Cardiac fibroblast (primary cell): ENCODE results near the gene NOL4L.
A peak's percentile ranks its signal among the peaks of the same experiment; 100 is the strongest.

Experiments used
- DNase-seq, 2 donors: peaks; one replicate each; pipeline versions ENCODE4 v3.0.0 to v3.0.0-alpha.2; 2010; ENCODE audit warnings: low read depth in 2 of 2
- H3K4me3 ChIP-seq, 2 donors: replicated peaks in 1 of 2; 1 replicate in 1 of 2; 2 replicates in 1 of 2; pipeline ENCODE4 v1.5.1; 2011; ENCODE audit warnings: low read depth in 2 of 2, low read length in 2 of 2, mild to moderate bottlenecking in 2 of 2, moderate library complexity in 1 of 2
- TF ChIP-seq, protein P1 (sequence below): IDR thresholded peaks from one replicate; pipeline ENCODE4 v1.5.1; 2011; ENCODE audit warnings: low read depth, mild to moderate bottlenecking, low read length, inconsistent platforms

The NOL4L gene

DNA sequence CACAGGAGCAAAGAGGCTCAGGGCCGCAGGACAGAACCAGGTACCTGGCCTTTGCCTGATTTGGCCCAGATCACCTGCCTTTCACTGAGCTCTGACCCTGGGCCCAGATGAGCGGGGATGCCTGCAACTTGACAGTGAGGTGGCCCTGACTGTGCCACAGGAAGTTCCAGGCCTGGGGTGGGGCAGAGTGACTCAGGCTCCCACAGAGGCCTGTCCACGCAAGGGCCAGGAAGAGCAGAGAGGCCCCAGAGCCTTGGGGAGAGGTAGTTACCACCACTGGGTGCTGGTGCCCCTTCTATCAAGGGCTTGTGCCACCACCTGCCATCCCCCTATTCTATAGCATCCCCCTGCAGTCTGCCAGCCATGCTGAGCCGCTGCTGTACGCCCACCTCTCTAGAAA is 4.1 kb upstream of the NOL4L start:
- no peak overlapping the region for H3K4me3 ChIP-seq
- peak in 1 of 2 donors; percentile 48 for DNase-seq
- TF ChIP-seq, protein P1, sequence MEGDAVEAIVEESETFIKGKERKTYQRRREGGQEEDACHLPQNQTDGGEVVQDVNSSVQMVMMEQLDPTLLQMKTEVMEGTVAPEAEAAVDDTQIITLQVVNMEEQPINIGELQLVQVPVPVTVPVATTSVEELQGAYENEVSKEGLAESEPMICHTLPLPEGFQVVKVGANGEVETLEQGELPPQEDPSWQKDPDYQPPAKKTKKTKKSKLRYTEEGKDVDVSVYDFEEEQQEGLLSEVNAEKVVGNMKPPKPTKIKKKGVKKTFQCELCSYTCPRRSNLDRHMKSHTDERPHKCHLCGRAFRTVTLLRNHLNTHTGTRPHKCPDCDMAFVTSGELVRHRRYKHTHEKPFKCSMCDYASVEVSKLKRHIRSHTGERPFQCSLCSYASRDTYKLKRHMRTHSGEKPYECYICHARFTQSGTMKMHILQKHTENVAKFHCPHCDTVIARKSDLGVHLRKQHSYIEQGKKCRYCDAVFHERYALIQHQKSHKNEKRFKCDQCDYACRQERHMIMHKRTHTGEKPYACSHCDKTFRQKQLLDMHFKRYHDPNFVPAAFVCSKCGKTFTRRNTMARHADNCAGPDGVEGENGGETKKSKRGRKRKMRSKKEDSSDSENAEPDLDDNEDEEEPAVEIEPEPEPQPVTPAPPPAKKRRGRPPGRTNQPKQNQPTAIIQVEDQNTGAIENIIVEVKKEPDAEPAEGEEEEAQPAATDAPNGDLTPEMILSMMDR: no peak

DNA sequence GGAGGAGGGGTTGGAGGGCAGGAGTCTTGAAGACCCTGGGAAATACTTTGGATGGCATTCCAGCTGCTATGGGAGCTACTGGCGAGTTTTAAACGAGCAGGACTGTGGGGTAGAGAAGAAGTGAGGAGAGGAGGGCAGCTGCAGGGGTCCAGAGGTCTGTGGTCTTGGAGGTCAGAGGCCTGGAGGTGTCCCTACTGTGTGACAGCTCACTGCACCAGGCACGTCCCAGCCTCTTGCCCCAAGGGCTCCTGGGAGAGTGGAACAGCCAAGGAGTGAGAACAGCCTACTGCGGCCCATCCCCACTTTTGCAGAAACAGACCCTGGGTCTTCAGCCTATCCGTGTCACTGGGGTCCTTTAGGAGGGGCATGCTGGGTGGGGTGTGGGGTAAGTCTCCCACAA is 2.9 kb upstream of the NOL4L start:
- no peak for DNase-seq
- TF ChIP-seq, protein P1: no peak
- no peak overlapping the region for H3K4me3 ChIP-seq

DNA sequence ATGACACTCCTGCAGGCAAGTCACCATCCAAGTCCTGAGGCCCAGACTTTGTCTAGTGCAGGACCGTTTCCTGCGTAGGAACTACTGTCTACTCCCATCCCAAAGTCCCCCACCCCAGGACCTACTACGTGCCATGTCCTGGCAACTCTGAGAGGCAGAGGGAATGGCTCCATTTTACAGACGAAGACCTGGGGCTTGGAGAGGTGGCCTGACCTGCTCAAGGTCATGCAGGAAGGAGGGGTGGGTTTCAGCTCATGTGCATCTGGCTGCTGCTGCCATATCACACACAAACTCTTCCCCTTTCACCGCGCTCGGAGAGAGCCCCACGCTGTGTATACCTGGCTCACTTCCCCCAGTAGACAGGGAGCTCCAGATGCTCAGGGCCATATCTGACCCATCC is 1.2 kb upstream of the NOL4L start:
- no peak for DNase-seq
- H3K4me3 ChIP-seq: no peak overlapping the region
- TF ChIP-seq, protein P1: no peak

DNA sequence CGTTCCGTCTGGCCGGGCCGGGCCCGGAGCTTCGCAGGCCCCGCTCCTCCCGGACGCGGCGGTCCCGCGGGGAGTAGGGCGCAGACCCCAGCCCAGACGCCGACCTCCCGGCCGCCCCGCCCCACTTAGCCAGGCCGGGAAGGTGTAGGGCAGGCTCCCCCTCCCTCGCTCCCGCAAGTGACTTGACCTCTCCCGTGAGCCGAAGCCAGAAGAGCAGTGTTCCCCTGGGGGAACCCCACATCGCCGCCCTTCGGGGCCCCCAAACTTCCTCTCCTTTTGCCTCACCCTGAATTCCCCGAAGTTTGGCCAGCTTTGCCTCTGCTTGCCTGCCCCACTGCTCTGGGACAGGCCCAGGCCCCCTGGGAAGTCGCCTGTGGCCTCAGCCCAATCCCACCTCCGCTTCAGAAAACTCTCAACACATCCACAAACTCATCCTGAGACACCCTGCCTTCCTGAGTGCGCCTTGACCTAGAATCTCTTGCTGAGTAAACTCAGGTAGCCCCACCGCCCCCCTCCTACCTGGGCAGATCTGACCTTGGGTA is 524 bp upstream of the NOL4L start:
- no peak for DNase-seq
- TF ChIP-seq, protein P1: no peak
- H3K4me3 ChIP-seq: no peak overlapping the region

DNA sequence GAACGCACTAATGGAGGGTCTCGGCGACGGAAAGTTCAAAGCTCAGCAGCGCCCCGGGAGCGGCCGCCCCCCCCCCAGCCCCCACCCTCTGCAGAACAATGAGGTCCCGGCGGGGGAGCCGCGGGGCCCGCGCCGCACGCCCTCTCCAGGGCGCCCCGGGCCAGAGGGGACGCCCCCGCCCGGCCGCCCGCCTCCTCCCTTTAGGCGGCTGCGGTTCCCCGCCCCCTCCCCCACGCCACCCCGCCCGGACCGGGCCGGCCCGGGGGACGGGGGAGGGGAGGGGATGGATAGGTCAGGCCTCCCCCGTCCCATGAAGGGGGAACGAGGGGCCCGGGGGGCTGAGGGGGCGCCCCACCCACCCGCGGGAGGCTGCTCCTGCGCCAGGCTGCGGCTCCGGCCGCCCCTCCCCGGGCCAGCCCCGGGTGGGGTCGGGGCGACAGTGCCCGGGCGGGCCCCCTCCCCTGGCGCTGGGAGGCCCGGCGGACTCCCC is 1.5 kb downstream of the NOL4L start:
- TF ChIP-seq, protein P1: no peak
- H3K4me3 ChIP-seq: peak overlapping the region; percentile 30 to 61
- no peak for DNase-seq

DNA sequence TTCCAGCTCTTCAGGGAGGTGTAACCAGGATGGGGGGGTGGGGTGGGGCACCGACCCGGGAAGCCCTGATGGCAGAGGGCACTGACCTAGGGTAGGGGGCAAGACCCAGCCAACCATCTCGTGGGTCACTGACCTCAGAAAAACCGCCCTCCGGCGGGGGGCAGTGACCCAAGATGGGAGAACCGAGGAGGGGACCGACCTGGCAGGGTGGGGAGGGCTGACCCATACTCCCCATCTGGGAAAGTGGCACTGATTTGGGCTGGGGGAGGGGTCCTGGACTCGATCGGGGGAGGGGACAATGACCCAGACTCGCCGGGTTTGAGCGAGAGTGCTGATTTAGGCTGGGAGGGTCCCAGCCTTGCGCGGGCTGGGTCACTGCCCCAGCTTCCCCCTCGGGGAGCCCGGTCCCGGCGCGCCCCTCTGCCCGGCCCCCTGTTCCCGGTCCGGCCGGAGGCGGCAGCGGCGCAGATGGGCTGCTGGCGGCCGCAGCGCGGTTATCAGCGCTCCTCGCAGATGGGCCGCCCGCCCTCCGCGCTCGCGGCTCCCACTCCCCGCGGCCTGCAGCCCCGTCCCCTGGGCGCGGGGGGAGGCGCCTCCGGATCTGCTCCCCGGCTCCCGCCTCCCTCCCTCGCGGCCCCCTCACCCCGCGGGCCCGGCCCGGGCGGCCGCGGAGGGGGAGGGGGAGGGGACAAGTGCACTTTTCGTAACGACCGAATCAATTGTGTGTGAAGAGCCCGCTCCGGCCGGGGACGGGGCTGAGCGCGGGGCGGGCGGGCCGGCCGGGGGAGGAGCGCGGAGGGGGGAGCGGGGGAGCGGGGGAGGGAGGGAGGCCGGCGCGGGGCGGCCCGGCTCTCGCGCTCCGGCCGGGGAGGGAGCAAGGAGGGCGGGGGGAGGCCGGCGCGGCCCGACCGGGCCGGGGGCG is 2.2 kb downstream of the NOL4L start:
- TF ChIP-seq, protein P1: no peak
- peak in 1 of 2 donors; percentile 43 for DNase-seq
- H3K4me3 ChIP-seq: peak overlapping the region; percentile 30 to 61
